ENCODE data around the gene BRINP1. TPM values are rescaled to one million over a fixed set of nuclear protein-coding genes. Genes with fewer than 3 reads are reported as not detected.
A peak's percentile ranks its signal among the peaks of the same experiment; 100 is the strongest.

The BRINP1 gene
- total and polyA plus RNA-seq, 2 of the 8 experiments (the other 6 are each of a cell fraction or from before 2014, with no cell fraction given) = 19.5 to 20.5 TPM

DNA sequence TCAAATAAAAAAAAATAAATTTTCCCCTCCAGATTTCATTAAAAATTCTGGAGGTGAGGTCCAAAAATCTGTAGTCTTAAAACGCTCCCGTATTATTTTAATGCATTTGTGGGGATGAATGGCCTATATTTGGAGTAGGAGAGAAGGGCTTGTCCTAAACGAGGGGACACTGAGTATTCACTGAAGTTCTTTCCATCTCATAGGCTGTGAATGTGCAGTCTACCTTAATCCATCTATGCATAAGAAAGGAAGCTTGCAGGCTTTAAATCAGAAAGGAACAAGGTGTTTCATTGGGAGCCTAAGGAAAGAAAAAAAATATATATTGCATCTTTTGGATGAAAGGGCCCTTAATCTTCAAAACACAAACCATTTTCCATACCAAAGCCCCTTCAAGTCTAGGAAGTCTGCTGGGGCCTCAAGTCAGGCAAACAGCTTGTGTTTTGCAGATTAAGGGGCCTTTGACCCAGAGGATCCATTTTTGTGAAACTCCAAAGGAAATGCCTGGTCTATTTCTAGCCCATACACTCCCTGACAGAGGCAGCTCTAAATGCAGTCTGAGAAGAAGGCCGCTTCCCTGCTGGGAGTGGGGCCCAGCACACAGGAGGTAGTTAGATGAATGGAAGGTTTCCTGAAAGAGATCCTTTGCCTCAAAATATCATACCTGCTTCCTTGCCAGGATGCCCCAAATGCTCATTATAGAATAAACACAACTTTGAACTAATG lies 35.6 kb downstream of the BRINP1 start:
- no peaks in the 10 kb centered on the region; the same call in 1 of the 2 replicates for H3K23me2 ChIP-seq (ENCODE audit: low read depth, low read length)
- no peak overlapping the region for H4K5ac ChIP-seq (ENCODE audit: insufficient read length, low read depth, low read length)
- no peak overlapping the region for H2BK5ac ChIP-seq (ENCODE audit: low read depth, low read length)
- H3K23ac ChIP-seq (ENCODE audit: insufficient read length) = no peak overlapping the region
- ChIA-PET CTCF (ENCODE audit: partially characterized antibody) (interaction anchor here (0.5 to 2.3 kb wide), 12 partner anchors 13 to 1068 kb away, joined by 3 to 7 read pairs (median 4); no protein-coding TSS in a partner anchor), POLR2A (ENCODE audit: partially characterized antibody) (no interaction called here)
- H3K9me3 ChIP-seq (ENCODE audit: insufficient read depth in 2 of 2, low read depth in 1 of 2, low read length in 1 of 2) = peaks cover 8 to 11% of the 10 kb centered on the region in 2 experiments; a peak in 3 of 4 replicates
- H2BK20ac ChIP-seq (ENCODE audit: low read length) = peak overlapping the region; percentile 68; the same call in 1 of the 2 replicates
- H2BK15ac ChIP-seq (ENCODE audit: low read length) = no peak overlapping the region
- TF ChIP-seq BRCA1 (IDR thresholded peaks at IDR 0.05; ENCODE audit: low read depth, low read length) (no peak), GABPA (IDR thresholded peaks at IDR 0.05; ENCODE audit: borderline replicate concordance, insufficient read depth, low read length) (no peak), KDM5A (IDR thresholded peaks at IDR 0.05; ENCODE audit: low read length) (no peak), CHD2 (IDR thresholded peaks at IDR 0.05; ENCODE audit: low read length) (no peak)
- peak overlapping the region; percentile 19 to 48; a peak in 2 of 4 replicates for H3K4me2 ChIP-seq (ENCODE audit: insufficient read depth in 1 of 2, low read depth in 2 of 2, low read length in 2 of 2)
- WGBS, 2 experiments (ENCODE audit: extremely low coverage in 1 of 2, insufficient coverage in 1 of 2, insufficient read length in 1 of 2, insufficient replicate concordance in 2 of 2, low coverage in 1 of 2, low lambda C conversion rate in 2 of 2, missing lambda C conversion rate in 1 of 2) = 69% methylated on average over 4 of the region's 4 CpGs; no CpG with 5 or more reads in 1 of the 2 experiments
- no peak overlapping the region for H2BK120ac ChIP-seq (replicated peaks; ENCODE audit: low read depth, low read length)
- no peak overlapping the region for H4K8ac ChIP-seq (ENCODE audit: extremely low read depth, insufficient read depth, low read length)
- H3K36me3 ChIP-seq (ENCODE audit: control insufficient read depth in 2 of 4, insufficient read depth in 4 of 4, low read length in 3 of 4) = peaks cover 0 to 7% (median 2%) of the 10 kb centered on the region in 4 experiments; a peak in 2 of 8 replicates
- H3K14ac ChIP-seq (ENCODE audit: insufficient read length) = no peak overlapping the region
- no peak overlapping the region for H3K9ac ChIP-seq (replicated peaks in 1 of 4; ENCODE audit: extremely low read depth in 1 of 4, low read depth in 3 of 4, low read length in 3 of 4)
- no peak overlapping the region for H3K4ac ChIP-seq (replicated peaks; ENCODE audit: insufficient read length, low read depth, low read length)
- H3K27ac ChIP-seq (ENCODE audit: low read depth, low read length) = no peak overlapping the region
- no peak overlapping the region for H4K91ac ChIP-seq (replicated peaks; ENCODE audit: insufficient read length, low read length)
- H3K4me1 ChIP-seq (replicated peaks in 1 of 4; ENCODE audit: control insufficient read depth in 3 of 4, insufficient read depth in 4 of 4, low read length in 3 of 4) = peaks cover 6 to 26% (median 19%) of the 10 kb centered on the region in 4 experiments
- peak overlapping the region in 1 of 4 experiments; percentile 27; a peak in 1 of 8 replicates for H3K4me3 ChIP-seq (ENCODE audit: extremely low read depth in 1 of 4, insufficient read depth in 2 of 4, low read depth in 3 of 4, low read length in 4 of 4)
- H3K27me3 ChIP-seq (replicated peaks in 1 of 4; ENCODE audit: control insufficient read depth in 3 of 4, extremely low read depth in 1 of 4, insufficient read depth in 3 of 4, low read length in 3 of 4) = no peaks in the 10 kb centered on the region
- DNase-seq (ENCODE audit: low read depth in 1 of 2, low spot score in 2 of 2) (no peak), FAIRE-seq (no peak)
- no peak overlapping the region for H3K18ac ChIP-seq (ENCODE audit: extremely low read depth, low read length)
- H3K56ac ChIP-seq (replicated peaks; ENCODE audit: insufficient read length, low read depth, low read length) = no peak overlapping the region
- no peak overlapping the region for H2AK5ac ChIP-seq (ENCODE audit: low read depth, low read length)
- H3K79me1 ChIP-seq (ENCODE audit: low read depth, low read length) = no peaks in the 10 kb centered on the region
- no peaks in the 10 kb centered on the region for H4K20me1 ChIP-seq (replicated peaks in 1 of 2; ENCODE audit: control insufficient read depth in 1 of 2, insufficient read depth in 2 of 2, low read length in 2 of 2)
- H3K79me2 ChIP-seq (ENCODE audit: control insufficient read depth in 1 of 2, insufficient read depth in 2 of 2, low read length in 2 of 2) = peaks cover 0 to 13% of the 10 kb centered on the region in 2 experiments; a peak in 1 of 4 replicates
- H2BK12ac ChIP-seq (ENCODE audit: low read depth, low read length) = peak overlapping the region; percentile 13; the same call in 1 of the 2 replicates
- no peak overlapping the region for H2AFZ ChIP-seq (ENCODE audit: low read length)
